Measurements from ENCODE around the gene RNU5D-1.

DNA sequence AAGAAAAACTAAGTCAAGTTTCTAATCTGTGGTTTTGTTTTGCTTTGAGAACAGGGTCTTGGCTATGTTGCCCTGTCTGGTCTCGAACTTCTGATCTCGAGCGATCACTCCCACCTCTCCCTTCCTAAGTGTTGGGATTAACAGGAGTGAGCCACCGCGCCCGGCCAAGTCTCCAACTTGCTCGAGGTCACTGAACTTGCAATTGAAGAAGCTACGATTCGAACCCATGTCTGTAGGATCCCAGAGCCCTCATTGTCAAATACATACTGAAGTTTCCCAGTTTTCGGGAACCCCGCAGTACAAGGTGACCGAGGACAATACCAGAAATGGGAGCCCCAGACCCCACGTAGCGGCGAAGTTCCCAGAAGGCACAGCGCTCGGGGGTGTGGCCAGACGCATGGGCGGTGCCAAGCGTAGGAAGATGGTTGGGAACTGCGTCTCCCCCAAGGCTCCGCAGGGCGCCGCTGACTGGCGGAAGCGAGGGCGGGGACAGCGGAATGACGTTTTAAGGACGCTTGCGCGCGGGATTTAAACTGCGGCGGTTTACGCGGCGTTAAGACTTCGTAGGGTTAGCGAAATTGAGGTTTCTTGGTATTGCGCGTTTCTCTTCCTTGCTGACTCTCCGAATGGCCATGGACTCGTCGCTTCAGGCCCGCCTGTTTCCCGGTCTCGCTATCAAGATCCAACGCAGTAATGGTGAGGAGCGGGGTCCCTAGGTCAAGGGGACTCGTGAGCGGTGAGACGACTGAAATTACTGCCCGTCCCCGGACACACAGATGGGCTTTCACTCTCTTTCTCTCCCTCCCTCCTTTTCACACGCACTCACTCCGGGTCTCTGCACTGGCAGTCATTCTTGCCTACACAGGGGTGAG lies 8.6 kb upstream of the RNU5D-1 start, which contains the start of gene KIF2C:
- TF ChIP-seq, protein P1, sequence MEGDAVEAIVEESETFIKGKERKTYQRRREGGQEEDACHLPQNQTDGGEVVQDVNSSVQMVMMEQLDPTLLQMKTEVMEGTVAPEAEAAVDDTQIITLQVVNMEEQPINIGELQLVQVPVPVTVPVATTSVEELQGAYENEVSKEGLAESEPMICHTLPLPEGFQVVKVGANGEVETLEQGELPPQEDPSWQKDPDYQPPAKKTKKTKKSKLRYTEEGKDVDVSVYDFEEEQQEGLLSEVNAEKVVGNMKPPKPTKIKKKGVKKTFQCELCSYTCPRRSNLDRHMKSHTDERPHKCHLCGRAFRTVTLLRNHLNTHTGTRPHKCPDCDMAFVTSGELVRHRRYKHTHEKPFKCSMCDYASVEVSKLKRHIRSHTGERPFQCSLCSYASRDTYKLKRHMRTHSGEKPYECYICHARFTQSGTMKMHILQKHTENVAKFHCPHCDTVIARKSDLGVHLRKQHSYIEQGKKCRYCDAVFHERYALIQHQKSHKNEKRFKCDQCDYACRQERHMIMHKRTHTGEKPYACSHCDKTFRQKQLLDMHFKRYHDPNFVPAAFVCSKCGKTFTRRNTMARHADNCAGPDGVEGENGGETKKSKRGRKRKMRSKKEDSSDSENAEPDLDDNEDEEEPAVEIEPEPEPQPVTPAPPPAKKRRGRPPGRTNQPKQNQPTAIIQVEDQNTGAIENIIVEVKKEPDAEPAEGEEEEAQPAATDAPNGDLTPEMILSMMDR (IDR thresholded peaks at IDR 0.05) = peak in 2 of 6 experiments; percentile 18 to 44
- TF ChIP-seq POLR2A (IDR thresholded peaks at IDR 0.05) = peak in 3 of 4 donors; percentile 31 to 71 (median 37)
